HL-60 (cell line): Measurements from ENCODE around the gene NLRC5.

Experiments
- DNase-seq, 2 experiments: peaks; one replicate each; pipeline ENCODE4 v3.0.0-alpha.2; 2010 to 2020; ENCODE audit warnings: low read depth in 1 of 2, low spot score in 1 of 2
- H3K27ac ChIP-seq: fragments of 250-450 bp; sonication (Bioruptor Pico); replicated peaks from 2 replicates; pipeline ENCODE4 v1.5.1; 2020; ENCODE audit warnings: mild to moderate bottlenecking, moderate library complexity
- H3K27me3 ChIP-seq: fragments of 250-450 bp; sonication (Bioruptor Pico); 2 replicates; pipeline ENCODE4 v1.5.1; 2021; ENCODE audit warnings: mild to moderate bottlenecking, moderate library complexity; ENCODE audit not compliant: insufficient read depth, poor library complexity, severe bottlenecking
- H3K4me3 ChIP-seq: replicated peaks from 2 replicates; pipeline ENCODE4 v1.5.1; 2011; ENCODE audit warnings: mild to moderate bottlenecking, control low read depth, low read length; ENCODE audit not compliant: insufficient read depth
- CTCF ChIP-seq: IDR thresholded peaks from one replicate; pipeline ENCODE4 v1.5.1; 2011; ENCODE audit warnings: low read length, control low read depth, inconsistent platforms; ENCODE audit not compliant: insufficient read depth
- GABPA ChIP-seq: IDR thresholded peaks from 2 replicates; pipeline ENCODE4 v1.6.1; 2012; ENCODE audit warnings: low read depth
- POLR2AphosphoS5 ChIP-seq: IDR thresholded peaks from 2 replicates; pipeline ENCODE4 v1.6.1; 2012; ENCODE audit warnings: low read depth
- REST ChIP-seq: IDR thresholded peaks from 2 replicates; pipeline ENCODE4 v1.6.1; 2012; ENCODE audit warnings: low read depth; ENCODE audit not compliant: insufficient replicate concordance
- SPI1 ChIP-seq: IDR thresholded peaks from 2 replicates; pipeline ENCODE4 v1.6.1; 2012; ENCODE audit warnings: low read depth, mild to moderate bottlenecking, borderline replicate concordance

The NLRC5 gene

GRCh38 chr16:57008440-57008839 is 19.1 kb downstream of the NLRC5 start:
- H3K27ac ChIP-seq, result no peak overlapping the region
- TF ChIP-seq CTCF, result no peak
- TF ChIP-seq POLR2AphosphoS5, result no peak
- TF ChIP-seq SPI1, result no peak
- no peak for TF ChIP-seq REST
- no peak overlapping the region for H3K4me3 ChIP-seq
- H3K27me3 ChIP-seq, result no peaks in the 10 kb centered on the region
- DNase-seq, result no peak

- Histone ChIP-seq H3K27me3 (no peaks in the 10 kb centered on the region), H3K4me3 (no peak overlapping the region), H3K27ac (no peak overlapping the region)
- no peak for TF ChIP-seq REST
- TF ChIP-seq CTCF, result no peak
- TF ChIP-seq SPI1, result no peak
- no peak for TF ChIP-seq GABPA
- no peak for TF ChIP-seq POLR2AphosphoS5
- DNase-seq, result no peak
These were observed 20.4 kb downstream of the NLRC5 start for GRCh38 chr16:57009643-57010170.

- no peak for DNase-seq
- H3K4me3 ChIP-seq, result no peak overlapping the region
- H3K27ac ChIP-seq, result no peak overlapping the region
- TF ChIP-seq REST (no peak), POLR2AphosphoS5 (no peak), SPI1 (no peak), GABPA (no peak), CTCF (no peak)
- H3K27me3 ChIP-seq, result no peaks in the 10 kb centered on the region
These were observed 23.0 kb downstream of the NLRC5 start for GRCh38 chr16:57012353-57012752.
